BJ (cell line): Measurements from ENCODE around the gene ZDHHC14. TPM values are rescaled to one million over a fixed set of nuclear protein-coding genes. Genes with fewer than 3 reads are reported as not detected.
"Not testable (repeated sequence)": the region's sequence is repeated elsewhere in the genome, so short reads cannot be mapped to it uniquely, and the experiment has no call there.

Experiments
- CTCF ChIA-PET: fragments of 350-600 bp; formaldehyde crosslinking; extraction: SDS; loops from one replicate; lab custom pipeline; 2021; ENCODE audit warnings: antibody characterized with exemption, inconsistent platforms; lab: Yijun Ruan, JAX
- POLR2A ChIA-PET: fragments of 300-600 bp; sonication (Branson Sonifier 250); formaldehyde crosslinking; extraction: SDS; loops from one replicate; lab custom pipeline; 2021; ENCODE audit warnings: antibody characterized with exemption; lab: Charles Lee
- DNase-seq: peaks from one replicate; pipeline ENCODE4 v3.0.0-alpha.2; 2011; ENCODE audit warnings: low read depth
- H3K27me3 ChIP-seq: 2 replicates; pipeline ENCODE4 v1.6.0; 2011; ENCODE audit warnings: low read length; ENCODE audit not compliant: control insufficient read depth, insufficient read depth
- H3K36me3 ChIP-seq: 2 replicates; pipeline ENCODE4 v1.5.1; 2011; ENCODE audit warnings: low read length; ENCODE audit not compliant: control insufficient read depth, insufficient read depth
- H3K4me3 ChIP-seq: 2 replicates; pipeline ENCODE4 v1.5.1; 2011; ENCODE audit warnings: low read depth, mild to moderate bottlenecking, control low read depth, low read length
- CTCF ChIP-seq: IDR thresholded peaks from 2 replicates; pipeline ENCODE4 v1.5.1; 2011; ENCODE audit warnings: low read depth, mild to moderate bottlenecking, control low read depth, inconsistent platforms, low read length, moderate library complexity; ENCODE audit not compliant: insufficient read depth
- polyA plus RNA-seq: library from polyadenylated mRNA; depleted of rRNA; stranded (reverse); fragments of >200 nt; gene quantifications from 2 replicates; pipeline ENCODE4 v1.2.3, GENCODE V29; 2011

The ZDHHC14 gene
- polyA plus RNA-seq, 1 experiment, result 3.6 TPM

- no peak for TF ChIP-seq CTCF
- POLR2A ChIA-PET, result no interaction called here
- Histone ChIP-seq H3K27me3 (no peaks in the 10 kb centered on the region), H3K4me3 (no peak overlapping the region), H3K36me3 (no peaks in the 10 kb centered on the region)
- DNase-seq, result no peak
- CTCF ChIA-PET, result no interaction called here
Observed at GRCh38 chr6:157460182-157460999, 79.4 kb downstream of the ZDHHC14 start.

DNA sequence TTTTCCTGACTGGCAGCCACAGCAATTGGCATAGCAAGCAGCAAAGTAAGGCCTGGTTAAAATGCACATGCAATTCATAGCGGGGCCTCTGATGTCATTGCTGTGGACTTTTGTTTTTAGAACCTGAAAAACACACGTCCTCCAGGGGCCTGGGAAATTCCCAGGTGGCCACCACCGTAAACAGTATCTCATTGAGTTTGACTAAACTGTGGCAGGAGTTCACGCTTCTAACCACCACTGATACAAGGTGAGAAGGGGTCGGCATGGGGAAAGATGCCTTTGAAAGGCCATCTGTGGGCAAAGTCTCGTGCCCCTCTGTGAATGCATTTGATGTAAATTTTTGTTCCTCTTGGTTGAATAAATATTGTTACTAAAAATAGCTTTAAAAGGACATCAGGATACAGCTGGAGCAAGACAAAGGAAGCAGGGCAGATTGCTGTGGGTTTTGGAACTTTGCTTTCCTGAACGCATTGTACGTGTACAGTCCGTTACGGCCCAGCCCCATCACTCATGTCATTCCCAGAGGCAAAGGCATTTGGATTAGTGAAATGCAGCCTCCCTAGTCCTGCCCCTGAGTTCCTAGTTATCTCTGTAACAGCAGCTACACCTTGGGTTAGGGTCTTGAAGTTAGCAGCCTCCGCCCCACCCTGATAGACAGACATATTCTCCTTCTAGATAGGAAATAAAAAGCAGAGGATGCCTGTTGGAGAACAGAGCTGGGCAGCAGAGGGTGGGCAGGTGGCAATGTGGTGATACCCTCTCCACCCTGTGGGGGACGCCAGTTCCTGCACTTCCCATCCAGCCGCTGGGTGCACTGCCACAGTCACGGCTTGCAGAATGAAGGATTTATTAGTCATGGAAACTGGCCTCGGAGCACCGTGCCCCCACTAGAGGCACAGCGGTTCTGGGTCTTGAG lies 80.3 kb downstream of the ZDHHC14 start:
- no peaks in the 10 kb centered on the region for H3K27me3 ChIP-seq
- no peaks in the 10 kb centered on the region for H3K36me3 ChIP-seq
- H3K4me3 ChIP-seq, result no peak overlapping the region
- ChIA-PET CTCF (interaction anchor here (1.2 kb wide), 1 partner anchor 10 kb away, joined by 4 read pairs; no protein-coding TSS in a partner anchor), POLR2A (no interaction called here)
- DNase-seq, result no peak
- TF ChIP-seq CTCF, result no peak

DNA sequence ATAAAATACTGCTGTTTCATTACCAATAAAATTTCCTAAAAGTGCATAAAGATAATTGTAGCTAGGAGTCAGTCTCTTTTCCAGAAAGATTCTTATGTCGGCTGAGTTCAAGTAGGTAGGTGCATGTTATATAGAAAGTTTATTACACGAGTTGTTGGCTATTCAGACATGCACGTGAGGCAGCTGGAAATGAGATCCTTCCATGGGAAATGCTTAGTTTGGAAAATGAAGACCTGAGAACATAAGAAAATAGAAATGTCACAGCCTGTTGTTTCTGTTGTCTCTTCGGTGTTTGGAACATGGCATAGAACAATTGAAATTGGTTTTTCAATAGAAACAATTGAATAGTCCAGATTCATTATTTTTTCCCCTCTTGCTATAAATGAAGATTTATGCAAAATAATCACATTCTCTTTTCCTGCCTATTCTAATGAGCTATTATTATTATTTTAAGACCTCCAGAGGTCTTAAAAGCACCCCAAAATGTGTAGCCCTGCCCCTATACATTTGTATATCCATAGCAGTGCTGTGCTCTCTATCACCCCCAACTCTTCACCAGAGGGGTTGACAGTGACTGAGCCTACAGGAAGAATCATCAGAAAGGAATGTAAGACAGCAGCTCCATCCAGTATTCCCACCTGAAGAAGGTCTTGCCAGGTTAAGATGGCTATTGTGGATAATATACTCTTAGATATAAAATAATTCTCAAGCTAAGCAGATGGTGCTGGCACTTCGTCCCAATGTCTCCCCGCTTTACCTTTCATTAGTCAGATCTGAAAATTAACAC lies 82.2 kb downstream of the ZDHHC14 start:
- ChIA-PET POLR2A (no interaction called here), CTCF (no interaction called here)
- H3K36me3 ChIP-seq, result no peaks in the 10 kb centered on the region
- no peak for TF ChIP-seq CTCF
- no peak for DNase-seq
- H3K4me3 ChIP-seq, result no peak overlapping the region
- H3K27me3 ChIP-seq, result no peaks in the 10 kb centered on the region

GRCh38 chr6:157463743-157464135 lies 82.7 kb downstream of the ZDHHC14 start:
- H3K4me3 ChIP-seq, H3K27me3 ChIP-seq, H3K36me3 ChIP-seq, DNase-seq, POLR2A ChIA-PET, CTCF ChIA-PET: not testable (repeated sequence)

- TF ChIP-seq CTCF, result no peak
- H3K4me3 ChIP-seq, result no peak overlapping the region
- no peaks in the 10 kb centered on the region for H3K27me3 ChIP-seq
- CTCF ChIA-PET, result interaction anchor here (1.3 kb wide), 1 partner anchor 103 kb away, joined by 3 read pairs; no protein-coding TSS in a partner anchor
- POLR2A ChIA-PET, result no interaction called here
- DNase-seq, result no peak
- no peaks in the 10 kb centered on the region for H3K36me3 ChIP-seq
Observed at GRCh38 chr6:157464653-157465535, 83.9 kb downstream of the ZDHHC14 start.
